Peyer's patch (tissue), 4 donors: ENCODE measurements around the gene SLC25A22. TPM values are rescaled to one million over a fixed set of nuclear protein-coding genes. Genes with fewer than 3 reads are reported as not detected.

Experiments
- DNase-seq, 3 donors: peaks; one replicate each; pipeline ENCODE4 v3.0.0-alpha.2; 2017 to 2019
- H3K27ac ChIP-seq, 4 donors: fragments of 200-600 bp; sonication (generic); one replicate each; pipeline ENCODE4 v1.5.1; 2016 to 2019
- H3K27me3 ChIP-seq, 2 donors: fragments of 200-600 bp; sonication (generic); one replicate each; pipeline ENCODE4 v1.5.1; 2019
- H3K36me3 ChIP-seq, 3 donors: fragments of 200-600 bp; sonication (generic); one replicate each; pipeline ENCODE4 v1.5.1; 2016 to 2019
- H3K4me1 ChIP-seq, 4 donors: fragments of 200-600 bp; sonication (generic); one replicate each; pipeline ENCODE4 v1.5.1; 2016 to 2019
- H3K4me3 ChIP-seq, 4 donors: fragments of 200-600 bp; sonication (generic); 1 replicate in 3 of 4; 2 replicates in 1 of 4; pipeline ENCODE4 v1.5.1; 2016 to 2019; ENCODE audit warnings: mild to moderate bottlenecking in 1 of 4
- H3K9me3 ChIP-seq, 4 donors: fragments of 200-600 bp; sonication (generic); one replicate each; pipeline ENCODE4 v1.5.1; 2016 to 2019; ENCODE audit warnings: mild to moderate bottlenecking in 1 of 4
- CTCF ChIP-seq, 6 experiments: fragments of 450-650 bp in 4 of 6; fragments of 200-600 bp in 2 of 6; sonication (generic) in 1 of 6; IDR thresholded peaks; one replicate each; pipeline ENCODE4 v1.5.1; 2017 to 2019; ENCODE audit warnings: antibody characterized with exemption in 6 of 6, mild to moderate bottlenecking in 3 of 6, moderate library complexity in 1 of 6
- POLR2A ChIP-seq, 2 donors: fragments of 450-650 bp; IDR thresholded peaks; one replicate each; pipeline ENCODE4 v1.5.1; 2017; ENCODE audit warnings: antibody characterized with exemption in 2 of 2, mild to moderate bottlenecking in 2 of 2, moderate library complexity in 2 of 2
- total RNA-seq, 4 donors: library from RNA; depleted of rRNA; stranded (reverse); fragments of >200 nt; gene quantifications; one replicate each; pipeline ENCODE4 v1.1.0, GENCODE V29; 2016

SLC25A22 gene
- 10 to 100 TPM; 14.2 to 22.0 (median 16.6) TPM for total RNA-seq

- TF ChIP-seq POLR2A (IDR thresholded peaks at IDR 0.05) = peak in 1 of 2 donors; percentile 9
- peak; percentile 83 to 98 (median 94) for TF ChIP-seq CTCF (IDR thresholded peaks at IDR 0.05)
- Histone ChIP-seq H3K27ac (peak within 1 kb of the TSS; percentile 87 to 98 (median 92)), H3K4me3 (peak within 1 kb of the TSS; percentile 71 to 88 (median 78)), H3K36me3 (peaks cover 0 to 45% (median 0%) of the 10 kb centered on the region in 3 donors), H3K4me1 (peaks cover 5 to 38% (median 27%) of the 10 kb centered on the region in 4 donors), H3K9me3 (no peaks in the 10 kb centered on the region), H3K27me3 (no peaks in the 10 kb centered on the region)
- DNase-seq = peak; percentile 79 to 91 (median 91)
These were observed at the start of gene SLC25A22 for GRCh38 chr11:798093-798713. TSS of gene SLC25A22 (minus strand) at chr11:798281. CDS start at chr11:795006, 3,275 bp downstream.

- Histone ChIP-seq H3K27me3 (peaks cover 0 to 10% of the 10 kb centered on the region in 2 donors), H3K27ac (no peak overlapping the region), H3K36me3 (no peaks in the 10 kb centered on the region), H3K4me1 (peaks cover 10 to 65% (median 27%) of the 10 kb centered on the region in 4 donors), H3K4me3 (no peak overlapping the region), H3K9me3 (no peaks in the 10 kb centered on the region)
- no peak for DNase-seq
- TF ChIP-seq CTCF (IDR thresholded peaks at IDR 0.05) (no peak), POLR2A (IDR thresholded peaks at IDR 0.05) (no peak)
These were observed 49.8 kb upstream of the SLC25A22 start for GRCh38 chr11:847876-848275.

- Histone ChIP-seq H3K27me3 (peaks cover 0 to 10% of the 10 kb centered on the region in 2 donors), H3K4me1 (peaks cover 10 to 68% (median 28%) of the 10 kb centered on the region in 4 donors), H3K27ac (no peak overlapping the region), H3K4me3 (no peak overlapping the region), H3K36me3 (no peaks in the 10 kb centered on the region), H3K9me3 (no peaks in the 10 kb centered on the region)
- DNase-seq = no peak
- TF ChIP-seq POLR2A (IDR thresholded peaks at IDR 0.05) (no peak), CTCF (IDR thresholded peaks at IDR 0.05) (no peak)
These were observed 48.5 kb upstream of the SLC25A22 start for GRCh38 chr11:846496-847098.

- TF ChIP-seq CTCF (IDR thresholded peaks at IDR 0.05) (no peak), POLR2A (IDR thresholded peaks at IDR 0.05) (no peak)
- Histone ChIP-seq H3K4me3 (no peak overlapping the region), H3K27me3 (peaks cover 0 to 10% of the 10 kb centered on the region in 2 donors), H3K4me1 (peaks cover 10 to 70% (median 34%) of the 10 kb centered on the region in 4 donors), H3K27ac (peak overlapping the region in 2 of 4 donors; percentile 89 to 96), H3K36me3 (no peaks in the 10 kb centered on the region), H3K9me3 (no peaks in the 10 kb centered on the region)
- DNase-seq = no peak
These were observed 47.9 kb upstream of the SLC25A22 start for GRCh38 chr11:845872-846495.

- Histone ChIP-seq H3K9me3 (no peaks in the 10 kb centered on the region), H3K4me1 (peaks cover 10 to 69% (median 38%) of the 10 kb centered on the region in 4 donors), H3K36me3 (peaks cover 0 to 5% (median 0%) of the 10 kb centered on the region in 3 donors), H3K27ac (peak overlapping the region; percentile 88 to 96 (median 92)), H3K4me3 (peak overlapping the region; percentile 12 to 95 (median 82)), H3K27me3 (peaks cover 0 to 10% of the 10 kb centered on the region in 2 donors)
- TF ChIP-seq CTCF (IDR thresholded peaks at IDR 0.05) (no peak), POLR2A (IDR thresholded peaks at IDR 0.05) (no peak)
- DNase-seq = peak; percentile 47 to 85 (median 75)
These were observed 46.9 kb upstream of the SLC25A22 start for GRCh38 chr11:844693-845644.
